SK-N-SH (cell line): ENCODE measurements around the gene MRPL27. TPM values are rescaled to one million over a fixed set of nuclear protein-coding genes. Genes with fewer than 3 reads are reported as not detected.

Experiments used
- CTCF ChIA-PET: fragments of 300-600, 350-600 bp; formaldehyde crosslinking; extraction: SDS; loops from one replicate; lab custom pipeline; 2021; lab: Yijun Ruan, JAX
- POLR2A ChIA-PET: fragments of 350-600 bp; sonication (Branson Sonifier 250); formaldehyde crosslinking; extraction: SDS; loops from one replicate; lab custom pipeline; 2020; ENCODE audit warnings: antibody characterized with exemption, inconsistent platforms; lab: Yijun Ruan, JAX
- DNase-seq: peaks from one replicate; pipeline ENCODE4 v3.0.0; 2012
- H2AFZ ChIP-seq: fragments of 200-600 bp; sonication (generic); 2 replicates; pipeline ENCODE4 v1.8.1; 2016; ENCODE audit warnings: antibody characterized with exemption, mild to moderate bottlenecking, low read depth
- H3F3A ChIP-seq: fragments of 200-600 bp; sonication (generic); replicated peaks from 2 replicates; pipeline ENCODE3; 2016; ENCODE audit warnings: antibody characterized with exemption, mild to moderate bottlenecking; ENCODE audit not compliant: insufficient read depth
- H3K27ac ChIP-seq, 2 experiments: fragments of 200-500 bp in 1 of 2; fragments of 200-600 bp in 1 of 2; sonication (Bioruptor generic) in 1 of 2; sonication (generic), shearing (Covaris generic) in 1 of 2; 2 replicates each; pipeline versions ENCODE4 v1.5.1 to v1.6.1; 2014 to 2016; ENCODE audit warnings: low read depth in 2 of 2, inconsistent platforms in 1 of 2, low read length in 1 of 2, mild to moderate bottlenecking in 1 of 2, mixed read lengths in 1 of 2
- H3K27me3 ChIP-seq: fragments of 200-600 bp; sonication (generic), shearing (Covaris generic); 2 replicates; pipeline ENCODE4 v1.6.1; 2016; ENCODE audit warnings: mixed run types; ENCODE audit not compliant: insufficient read depth
- H3K36me3 ChIP-seq, 2 experiments: fragments of 200-500 bp in 1 of 2; fragments of 200-600 bp in 1 of 2; sonication (Bioruptor generic) in 1 of 2; sonication (generic) in 1 of 2; replicated peaks in 1 of 2; 2 replicates each; pipeline versions ENCODE3 to v1.5.1; 2014 to 2016; ENCODE audit warnings: low read length in 1 of 2, mild to moderate bottlenecking in 1 of 2; ENCODE audit not compliant: insufficient read depth in 2 of 2, control insufficient read depth in 1 of 2
- H3K4me1 ChIP-seq, 2 experiments: fragments of 200-500 bp in 1 of 2; fragments of 200-600 bp in 1 of 2; sonication (Bioruptor generic) in 1 of 2; sonication (generic), shearing (Covaris generic) in 1 of 2; 2 replicates each; pipeline versions ENCODE4 v1.5.1 to v1.6.1; 2014 to 2016; ENCODE audit warnings: low read depth in 1 of 2, low read length in 1 of 2, mixed run types in 1 of 2; ENCODE audit not compliant: insufficient read depth in 2 of 2, control insufficient read depth in 1 of 2
- H3K4me2 ChIP-seq: fragments of 200-600 bp; sonication (generic), shearing (Covaris generic); 2 replicates; pipeline ENCODE4 v1.6.1; 2017; ENCODE audit warnings: mixed run types
- H3K4me3 ChIP-seq, 2 experiments: fragments of 200-500 bp in 1 of 2; fragments of 200-600 bp in 1 of 2; sonication (Bioruptor generic) in 1 of 2; sonication (generic), shearing (Covaris generic) in 1 of 2; 2 replicates each; pipeline versions ENCODE4 v1.5.1 to v1.8.1; 2014 to 2016; ENCODE audit warnings: low read depth in 2 of 2, inconsistent platforms in 1 of 2, low read length in 1 of 2, mild to moderate bottlenecking in 1 of 2, mixed read lengths in 1 of 2, moderate library complexity in 1 of 2
- H3K79me2 ChIP-seq: fragments of 200-600 bp; sonication (generic); 2 replicates; pipeline ENCODE4 v1.8.1; 2017; ENCODE audit warnings: mild to moderate bottlenecking; ENCODE audit not compliant: insufficient read depth
- H3K9ac ChIP-seq: fragments of 200-600 bp; sonication (generic); 2 replicates; pipeline ENCODE4 v1.6.1; 2017; ENCODE audit warnings: mixed run types
- H3K9me2 ChIP-seq: fragments of 200-600 bp; sonication (generic); 2 replicates; pipeline ENCODE4 v1.6.1; 2017; ENCODE audit warnings: mixed run types
- H3K9me3 ChIP-seq: fragments of 200-600 bp; sonication (generic); 2 replicates; pipeline ENCODE4 v1.6.1; 2017; ENCODE audit warnings: mixed run types, mild to moderate bottlenecking, moderate library complexity
- H4K20me1 ChIP-seq: fragments of 200-600 bp; sonication (generic); 2 replicates; pipeline ENCODE4 v1.6.1; 2017; ENCODE audit warnings: mild to moderate bottlenecking, mixed run types; ENCODE audit not compliant: insufficient read depth
- FOXM1 ChIP-seq: IDR thresholded peaks from 2 replicates; pipeline ENCODE4 v1.4.0; 2012; ENCODE audit warnings: low read depth, mild to moderate bottlenecking
- IRF3 ChIP-seq: fragments of 150-350 bp; IDR thresholded peaks from 2 replicates; pipeline ENCODE4 v1.6.1; 2016; ENCODE audit warnings: mild to moderate bottlenecking, low read depth, low read length
- JUND ChIP-seq: IDR thresholded peaks from 2 replicates; pipeline ENCODE4 v1.4.0; 2012
- MXI1 ChIP-seq: IDR thresholded peaks from 2 replicates; pipeline ENCODE4 v1.6.1; 2012; ENCODE audit warnings: mild to moderate bottlenecking, low read depth, low read length, improper control_type of control experiment
- RFX5 ChIP-seq: IDR thresholded peaks from 2 replicates; pipeline ENCODE4 v1.6.1; 2012; ENCODE audit warnings: mild to moderate bottlenecking, improper control_type of control experiment, low read length
- YY1 ChIP-seq: IDR thresholded peaks from 2 replicates; pipeline ENCODE4 v1.4.0; 2012; ENCODE audit warnings: low read depth, mild to moderate bottlenecking
- WGBS: methylation state at CpG from one replicate; pipeline ENCODE4 v1.1.6; 2017; ENCODE audit warnings: low lambda C conversion rate; 5-methylcytosine and 5-hydroxymethylcytosine counted together
- polyA plus RNA-seq, 3 experiments: library from polyadenylated mRNA; depleted of rRNA; stranded (reverse); fragments of >200 nt; gene quantifications; 2 replicates each; pipeline ENCODE4 v1.2.3, GENCODE V29; 2012
- TF ChIP-seq, protein P1 (sequence below): IDR thresholded peaks from 2 replicates; pipeline ENCODE4 v1.4.0; 2012; ENCODE audit warnings: low read depth
- TF ChIP-seq, protein P2 (sequence below): IDR thresholded peaks from 2 replicates; pipeline ENCODE4 v1.4.0; 2012; ENCODE audit warnings: low read depth, borderline replicate concordance

The MRPL27 gene
- polyA plus RNA-seq, 1 of the 3 experiments (the other 2 are of a cell fraction), result 266 TPM

- H3K79me2 ChIP-seq, result no peaks in the 10 kb centered on the region
- H4K20me1 ChIP-seq, result no peaks in the 10 kb centered on the region
- H3K4me2 ChIP-seq, result no peak overlapping the region
- no peak overlapping the region for H3K4me3 ChIP-seq
- no peak overlapping the region for H2AFZ ChIP-seq
- WGBS, result no CpG with 5 or more reads among the region's 4 CpGs
- peaks cover 18 to 60% of the 10 kb centered on the region in 2 experiments for H3K36me3 ChIP-seq
- peaks cover 21% of the 10 kb centered on the region for H3F3A ChIP-seq
- no peaks in the 10 kb centered on the region for H3K9me2 ChIP-seq
- DNase-seq, result no peak
- H3K27me3 ChIP-seq, result no peaks in the 10 kb centered on the region
- H3K9ac ChIP-seq, result no peak overlapping the region
- CTCF ChIA-PET, result interaction anchor here (3.0 to 4.0 kb wide), 5 partner anchors 10 to 33 kb away, joined by 20 to 56 read pairs (median 51); partner anchors contain the start of genes EME1, LRRC59, MRPL27 and XYLT2
- peak overlapping the region; percentile 9 to 24; a peak in 3 of 4 replicates for H3K27ac ChIP-seq
- no peaks in the 10 kb centered on the region for H3K9me3 ChIP-seq
- TF ChIP-seq YY1 (no peak), IRF3 (no peak)
- TF ChIP-seq, all 33 proteins: peak for 0
- POLR2A ChIA-PET, result interaction anchor here (0.8 to 1.0 kb wide), 2 partner anchors 12 to 13 kb away, joined by 3 to 4 read pairs; no protein-coding TSS in a partner anchor
- peaks cover 9 to 25% of the 10 kb centered on the region in 2 experiments; a peak in 2 of 4 replicates for H3K4me1 ChIP-seq
These were observed 8.9 kb downstream of the MRPL27 start for GRCh38 chr17:50364061-50364458.

GRCh38 chr17:50363217-50364060 is 9.5 kb downstream of the MRPL27 start:
- Histone ChIP-seq H3K79me2 (no peaks in the 10 kb centered on the region), H3K4me3 (no peak overlapping the region), H3K4me2 (no peak overlapping the region), H2AFZ (no peak overlapping the region), H3K27me3 (no peaks in the 10 kb centered on the region), H3K9ac (no peak overlapping the region), H4K20me1 (no peaks in the 10 kb centered on the region), H3K9me2 (no peaks in the 10 kb centered on the region), H3K27ac (peak overlapping the region; percentile 18 to 24), H3K36me3 (peaks cover 18 to 60% of the 10 kb centered on the region in 2 experiments), H3K4me1 (peaks cover 9 to 25% of the 10 kb centered on the region in 2 experiments; a peak in 2 of 4 replicates), H3F3A (peaks cover 21% of the 10 kb centered on the region)
- CTCF ChIA-PET, result interaction anchor here (0.7 to 4.0 kb wide), 23 partner anchors 9 to 202 kb away, joined by 3 to 56 read pairs (median 7); partner anchors contain the start of genes ACSF2, CHAD, EME1 and LRRC59
- peak; percentile 82 for DNase-seq
- POLR2A ChIA-PET, result interaction anchor here (0.8 to 3.2 kb wide), 5 partner anchors 8 to 22 kb away, joined by 3 to 18 read pairs (median 4); partner anchors contain the start of gene XYLT2
- TF ChIP-seq JUND (no peak), MXI1 (0 out of 2 replicates have a peak, but pooled peaks have one; percentile 32), RFX5 (peak; percentile 63; the same call in 1 of the 2 replicates)
- TF ChIP-seq, all 33 proteins: peak for 2
- WGBS, result 76% methylated on average over 8 of the region's 8 CpGs
- no peaks in the 10 kb centered on the region for H3K9me3 ChIP-seq

GRCh38 chr17:50362661-50363060 is 10.3 kb downstream of the MRPL27 start:
- TF ChIP-seq FOXM1, result no peak
- TF ChIP-seq, protein P1, sequence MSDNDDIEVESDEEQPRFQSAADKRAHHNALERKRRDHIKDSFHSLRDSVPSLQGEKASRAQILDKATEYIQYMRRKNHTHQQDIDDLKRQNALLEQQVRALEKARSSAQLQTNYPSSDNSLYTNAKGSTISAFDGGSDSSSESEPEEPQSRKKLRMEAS, result no peak
- TF ChIP-seq, protein P2, sequence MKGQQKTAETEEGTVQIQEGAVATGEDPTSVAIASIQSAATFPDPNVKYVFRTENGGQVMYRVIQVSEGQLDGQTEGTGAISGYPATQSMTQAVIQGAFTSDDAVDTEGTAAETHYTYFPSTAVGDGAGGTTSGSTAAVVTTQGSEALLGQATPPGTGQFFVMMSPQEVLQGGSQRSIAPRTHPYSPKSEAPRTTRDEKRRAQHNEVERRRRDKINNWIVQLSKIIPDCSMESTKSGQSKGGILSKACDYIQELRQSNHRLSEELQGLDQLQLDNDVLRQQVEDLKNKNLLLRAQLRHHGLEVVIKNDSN, result no peak
- TF ChIP-seq YY1, result no peak
- POLR2A ChIA-PET, result interaction anchor here (1.1 to 3.2 kb wide), 5 partner anchors 9 to 117 kb away, joined by 4 to 18 read pairs (median 5); partner anchors contain the start of gene XYLT2
- CTCF ChIA-PET, result interaction anchor here (0.7 to 4.0 kb wide), 43 partner anchors 9 to 201 kb away, joined by 3 to 56 read pairs (median 6); partner anchors contain the start of genes ACSF2, CHAD, EME1 and LRRC59
- DNase-seq, result no peak
- Histone ChIP-seq H3K9me3 (no peaks in the 10 kb centered on the region), H3K4me2 (no peak overlapping the region), H2AFZ (no peak overlapping the region), H3K9me2 (no peaks in the 10 kb centered on the region), H3K27me3 (no peaks in the 10 kb centered on the region), H3K79me2 (no peaks in the 10 kb centered on the region), H3K27ac (no peak overlapping the region), H4K20me1 (no peaks in the 10 kb centered on the region), H3K4me1 (peaks cover 9 to 25% of the 10 kb centered on the region in 2 experiments; a peak in 2 of 4 replicates), H3K9ac (no peak overlapping the region), H3K36me3 (peaks cover 18 to 59% of the 10 kb centered on the region in 2 experiments), H3K4me3 (no peak overlapping the region), H3F3A (peaks cover 21% of the 10 kb centered on the region)
- 88% methylated on average over 7 of the region's 7 CpGs for WGBS
